GM12891 (cell line): Measurements from ENCODE around the gene VPS52.

Experiments
- POLR2A ChIP-seq: IDR thresholded peaks from 2 replicates; pipeline ENCODE4 v1.6.1; 2011; ENCODE audit warnings: low read depth, low read length, control low read depth
- POLR2AphosphoS5 ChIP-seq: IDR thresholded peaks from 2 replicates; pipeline ENCODE4 v1.6.1; 2011; ENCODE audit warnings: low read depth, low read length, control low read depth
- TAF1 ChIP-seq: IDR thresholded peaks from 2 replicates; pipeline ENCODE4 v1.6.1; 2011; ENCODE audit warnings: low read depth, low read length, control low read depth

GRCh38 chr6:33249732-33250630, 21.7 kb downstream of the VPS52 start:
- TF ChIP-seq TAF1 (no peak), POLR2A (no peak), POLR2AphosphoS5 (no peak)
